CMK (cell line): Measurements from ENCODE around the gene MKX.

Experiments
- DNase-seq: peaks from one replicate; pipeline ENCODE4 v3.0.0-alpha.2; 2010; ENCODE audit warnings: low read depth

MKX gene

DNA sequence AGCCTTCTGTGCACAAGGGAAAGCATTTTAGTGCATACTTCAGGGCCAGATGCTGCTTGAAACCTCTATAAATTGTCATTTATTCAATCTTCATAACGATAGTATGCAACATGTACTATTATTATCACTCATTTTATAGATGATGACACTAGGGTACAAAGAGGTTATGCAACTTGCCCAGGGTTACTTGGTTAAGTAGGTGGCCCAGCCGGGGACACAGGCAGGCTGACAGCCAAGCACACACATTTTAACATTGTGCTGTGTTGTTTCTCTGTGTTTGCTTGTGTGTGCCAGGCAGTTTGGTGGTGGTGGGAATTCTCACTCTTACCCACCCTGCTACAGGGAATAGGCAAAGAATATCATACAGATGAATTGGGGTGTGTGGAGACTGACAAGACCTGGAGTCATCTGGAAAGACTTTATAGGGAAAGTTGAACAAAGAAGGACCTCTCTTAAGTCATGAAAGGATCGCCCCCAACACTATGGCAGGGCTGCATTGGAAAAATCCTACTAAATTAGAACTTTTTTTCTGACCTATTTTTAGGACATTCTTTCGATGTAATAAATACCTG, 98.9 kb downstream of the MKX start:
- DNase-seq, result no peak

DNA sequence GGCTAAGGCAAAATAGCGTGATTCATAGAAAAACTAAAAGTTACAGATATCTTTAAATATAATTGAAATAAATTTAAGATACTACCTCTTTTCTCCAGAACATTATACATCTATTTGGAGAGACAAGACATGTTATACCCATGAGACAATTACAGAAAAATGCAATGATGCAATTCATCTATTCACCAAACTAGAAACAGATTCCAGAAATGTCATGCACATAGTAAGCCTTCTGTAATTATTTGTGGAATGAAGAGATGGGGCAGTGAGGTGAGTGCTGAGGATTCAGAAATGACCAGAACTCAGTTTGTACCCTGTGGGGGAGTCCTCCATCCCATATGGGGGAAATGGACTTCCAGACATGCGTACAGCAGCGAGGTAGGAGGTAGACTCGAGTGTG, 99.4 kb downstream of the MKX start:
- DNase-seq, result no peak

DNA sequence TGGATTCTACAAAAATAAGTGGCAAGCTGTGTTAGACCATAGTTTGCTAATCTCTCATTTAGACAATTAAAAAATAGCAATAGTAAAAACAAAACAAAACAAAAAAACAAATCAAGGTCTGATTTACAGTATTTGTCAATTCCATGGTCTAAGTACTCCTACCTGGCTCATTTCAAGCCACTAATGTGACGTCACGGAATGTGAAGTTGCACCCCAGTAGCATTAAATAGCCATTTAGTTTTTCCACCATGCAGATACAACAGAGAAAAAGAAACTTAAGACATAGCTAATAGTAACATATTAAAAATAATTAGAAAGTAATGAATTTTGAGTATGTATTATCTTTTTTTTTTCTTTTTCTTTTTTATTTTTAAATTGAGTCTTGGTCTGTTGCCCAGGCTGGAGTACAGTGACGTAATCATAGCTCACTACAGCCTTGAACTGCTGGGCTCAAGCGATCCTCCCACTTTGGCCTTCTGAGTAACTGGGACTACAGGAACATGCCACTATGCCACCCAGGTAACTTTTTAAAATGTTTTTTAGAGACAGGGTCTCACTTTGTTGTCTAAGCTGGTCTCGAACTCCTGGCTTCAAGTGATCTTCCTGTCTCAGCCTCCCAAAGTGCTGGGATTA, 101.2 kb downstream of the MKX start:
- no peak for DNase-seq

DNA sequence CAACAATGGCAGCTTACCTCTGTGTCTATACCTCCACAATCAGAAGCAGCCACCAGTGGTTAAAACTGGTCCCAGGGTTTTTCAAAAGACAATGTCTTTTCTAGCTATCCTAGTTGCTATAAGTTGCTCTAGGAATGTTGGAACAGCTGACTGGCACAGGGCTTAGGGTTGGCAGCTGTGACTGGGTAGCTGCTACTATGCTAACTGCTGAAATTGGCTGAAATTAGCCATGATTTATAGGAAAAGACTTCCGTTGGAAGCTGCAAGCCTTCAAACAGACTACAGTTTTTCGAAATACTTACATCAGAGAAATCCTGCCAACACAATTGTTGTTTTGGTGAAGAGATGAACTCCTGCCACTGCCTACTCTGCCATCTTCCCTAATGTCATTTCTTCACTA, 102.3 kb downstream of the MKX start:
- DNase-seq, result no peak

DNA sequence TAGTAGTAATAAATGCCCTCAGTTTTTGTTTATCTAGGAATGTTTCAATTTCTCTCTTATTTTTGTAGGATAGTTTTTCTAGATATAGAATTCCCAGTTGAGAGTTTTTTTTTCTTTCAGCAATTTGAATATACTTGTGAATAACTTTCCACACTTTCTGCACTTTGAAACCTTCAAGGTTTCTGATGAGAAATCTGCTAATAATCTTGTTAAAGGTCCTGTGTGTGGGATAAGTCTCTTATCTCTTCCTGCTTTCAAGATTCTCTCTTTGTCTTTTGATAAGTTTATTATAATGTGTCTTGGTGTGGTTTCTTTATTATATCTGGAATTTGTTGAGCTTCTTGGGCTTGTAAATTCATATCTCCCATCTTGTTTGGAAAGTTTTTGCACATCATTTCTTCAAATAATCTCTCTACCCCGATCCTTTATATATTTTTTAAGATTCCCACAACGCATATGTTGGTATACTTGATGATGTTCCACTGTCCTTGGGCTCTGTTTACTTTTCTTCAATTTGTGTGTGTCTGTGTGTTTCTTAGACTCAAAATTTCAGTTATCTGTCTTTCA, 103.5 kb downstream of the MKX start:
- DNase-seq, result no peak

DNA sequence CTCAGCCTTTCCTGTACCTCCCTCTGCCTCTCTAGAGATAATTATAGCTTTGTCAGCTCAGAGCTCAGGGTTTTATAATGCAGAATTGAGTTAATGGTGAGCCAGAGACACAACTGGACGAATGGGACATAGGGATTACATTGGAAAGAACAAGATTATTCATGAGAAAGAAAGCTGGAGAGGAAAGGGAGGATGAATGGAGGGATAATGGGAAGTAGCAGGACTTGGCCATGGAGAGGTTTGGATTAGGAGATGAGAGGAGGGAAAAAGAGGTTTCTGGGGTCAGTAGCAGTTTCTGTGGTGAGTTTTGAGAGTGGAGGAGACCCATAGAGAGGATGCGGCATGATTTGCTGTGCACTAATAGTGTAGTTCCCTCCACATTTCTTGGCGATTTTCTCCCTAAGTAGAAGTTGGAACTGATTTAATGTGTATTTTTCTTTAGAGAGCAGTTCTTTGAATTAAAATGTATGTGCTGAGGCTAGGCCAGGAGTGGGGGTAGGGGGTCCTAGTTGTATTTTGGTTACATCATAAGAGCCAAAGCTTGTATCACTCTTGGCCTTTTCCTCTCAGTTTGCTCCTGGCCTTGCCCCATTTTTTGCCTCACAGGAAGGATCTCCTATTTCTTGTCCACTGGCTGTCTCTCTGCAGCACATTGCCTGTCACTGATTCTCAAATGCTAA, 107.4 kb downstream of the MKX start:
- DNase-seq, result no peak

DNA sequence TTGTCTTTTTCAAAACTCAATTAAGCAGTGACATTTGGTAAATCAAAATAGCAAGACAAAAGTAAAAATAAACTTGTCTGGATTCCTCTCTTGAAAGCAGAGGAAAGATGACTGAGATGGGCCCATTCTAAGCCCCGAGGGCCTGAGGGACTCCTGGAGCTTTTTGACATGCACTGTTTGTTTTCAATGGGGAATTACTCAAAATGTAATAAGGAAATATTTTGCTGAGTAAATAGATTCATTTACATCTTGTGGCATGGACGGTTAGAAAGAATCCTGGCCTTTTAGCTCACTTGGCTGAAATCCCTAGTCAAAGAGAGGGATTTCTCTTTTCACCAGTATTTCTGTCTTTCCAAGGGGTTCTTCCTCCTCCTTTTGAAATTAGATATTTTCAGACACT, 108.0 kb downstream of the MKX start:
- DNase-seq, result no peak

DNA sequence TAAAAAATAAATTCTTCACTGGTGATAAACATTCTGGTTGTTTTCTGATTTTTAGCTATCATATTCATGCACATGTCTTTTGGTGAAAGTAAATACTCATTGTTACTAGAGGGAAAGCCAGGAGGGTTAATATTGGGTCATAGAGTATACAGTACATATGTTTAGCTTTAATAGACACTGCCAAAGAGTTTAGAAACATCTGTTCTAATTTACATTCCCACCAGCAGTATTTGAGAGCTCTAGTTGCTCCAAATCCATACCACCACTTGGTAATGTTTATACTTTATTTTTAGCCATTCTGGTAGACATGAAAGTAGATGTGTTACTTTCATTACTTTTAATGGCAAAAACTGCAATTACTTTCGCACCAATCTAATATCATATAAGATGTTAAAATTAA, 108.8 kb downstream of the MKX start:
- no peak for DNase-seq

DNA sequence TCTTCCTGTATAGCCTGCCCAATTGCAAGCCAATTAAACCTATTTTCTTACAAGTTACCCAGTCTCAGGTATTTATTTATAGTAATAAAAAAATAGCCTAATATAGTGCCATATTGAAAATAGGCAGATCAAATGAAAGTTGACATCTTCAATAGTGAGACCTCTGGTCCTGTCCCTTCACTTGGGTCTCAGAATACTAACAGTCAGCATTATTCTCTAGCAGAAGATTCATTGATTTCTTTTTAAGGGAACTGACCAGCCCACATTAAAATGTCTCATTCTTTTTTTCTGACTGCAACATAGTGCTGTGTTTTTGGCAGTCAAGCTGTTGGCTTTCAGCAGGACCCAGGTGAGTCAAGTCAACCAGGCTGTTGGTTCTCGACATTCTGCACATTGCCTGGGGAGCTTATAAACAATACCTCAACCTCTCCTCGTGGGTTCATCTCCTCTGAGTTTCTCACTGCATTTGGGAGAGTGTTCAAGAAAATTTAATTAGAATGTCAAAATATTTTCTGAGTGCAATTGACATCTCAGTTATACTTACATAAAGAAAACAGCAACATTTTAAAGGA, 109.8 kb downstream of the MKX start:
- no peak for DNase-seq

DNA sequence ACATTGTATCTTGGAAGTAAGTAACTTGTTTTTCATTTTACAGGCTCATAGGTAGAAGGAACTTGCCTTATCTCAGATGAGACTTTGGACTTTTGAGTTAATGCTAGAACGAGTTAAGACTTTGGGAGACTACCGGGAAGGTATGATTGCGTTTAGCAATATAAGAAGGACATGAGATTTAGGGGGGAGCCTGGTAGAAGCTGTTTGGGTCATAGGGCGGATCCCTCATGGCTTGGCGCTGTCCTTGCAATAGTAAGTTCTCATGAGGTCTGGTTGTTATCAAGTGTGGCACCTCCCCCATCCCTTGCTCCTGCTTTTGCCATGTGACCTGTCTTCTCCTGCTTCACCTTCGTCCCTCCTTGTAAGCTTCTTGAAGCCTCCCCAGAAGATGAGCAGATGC, 110.3 kb downstream of the MKX start:
- DNase-seq, result no peak

DNA sequence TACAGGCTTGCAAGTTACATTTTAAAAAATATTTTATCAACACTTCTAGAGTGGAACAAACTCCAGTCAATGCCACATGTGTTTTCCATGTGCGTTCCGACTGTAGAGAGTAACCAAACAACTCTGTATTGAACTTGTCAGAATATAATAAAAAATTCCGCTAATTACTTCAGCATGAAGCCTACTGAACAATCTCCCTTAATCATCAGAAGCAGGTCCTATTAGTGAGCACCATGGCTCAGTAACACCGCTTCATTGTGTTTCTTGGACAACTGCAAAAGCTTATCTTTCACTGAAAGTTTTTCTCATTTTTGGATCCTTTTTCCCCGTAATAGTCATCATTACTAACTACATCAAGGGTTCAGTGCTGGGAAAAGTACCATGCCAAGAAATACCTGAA, 117.0 kb downstream of the MKX start:
- no peak for DNase-seq

DNA sequence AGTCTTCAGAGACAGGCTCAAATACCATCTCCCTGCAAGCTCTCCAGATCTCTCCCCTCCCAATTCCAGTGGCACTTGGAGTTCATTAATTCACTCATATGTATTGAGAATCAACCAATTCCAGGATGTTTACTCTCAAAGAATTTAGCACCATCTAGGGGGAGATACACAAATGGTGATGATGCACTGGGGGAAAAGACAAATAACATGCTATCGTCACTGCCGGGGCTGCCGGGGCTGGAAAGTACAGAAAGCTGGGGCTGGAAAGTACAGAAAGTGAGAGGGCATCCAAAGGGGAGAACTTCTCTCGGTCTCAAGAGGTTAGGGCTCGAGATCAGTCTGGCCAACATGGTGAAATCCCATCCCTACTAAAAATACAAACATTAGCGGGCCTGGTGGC, 118.7 kb downstream of the MKX start:
- no peak for DNase-seq

DNA sequence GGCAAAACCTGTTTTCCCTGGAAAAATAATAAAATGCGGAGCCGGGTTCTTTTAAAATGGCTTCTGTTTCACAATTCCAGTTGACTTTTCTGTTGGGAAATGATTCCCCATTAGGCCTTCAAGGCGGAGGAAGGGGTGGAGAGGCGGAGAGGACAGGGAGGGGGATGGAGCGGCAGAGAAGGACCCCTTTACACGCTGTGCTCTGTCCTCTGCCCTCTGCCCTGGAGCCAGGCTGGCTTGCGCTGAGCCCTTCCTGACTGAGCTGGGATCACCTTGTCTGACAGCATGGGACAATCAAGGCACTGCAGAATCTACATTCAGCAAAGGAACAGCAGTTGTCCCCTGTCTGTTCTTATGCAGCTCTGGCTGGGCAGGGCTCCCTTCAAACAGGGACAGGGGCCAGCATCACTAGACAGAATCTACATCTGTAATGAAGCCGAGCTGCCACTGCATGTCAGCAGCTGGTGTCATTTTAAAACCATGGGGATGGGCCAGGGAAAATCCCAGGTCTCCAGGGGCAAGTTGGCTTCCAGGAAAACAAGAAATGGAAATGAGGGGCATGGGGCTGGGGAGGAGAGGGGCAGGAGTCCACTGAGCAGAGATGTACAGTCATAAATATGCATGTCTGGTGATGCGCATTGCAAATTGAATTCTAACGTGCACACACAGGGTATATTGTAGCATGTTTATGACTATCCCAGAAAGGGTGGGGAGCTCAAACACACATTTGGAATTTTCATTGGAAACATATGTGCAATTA, 120.0 kb downstream of the MKX start:
- DNase-seq, result no peak

DNA sequence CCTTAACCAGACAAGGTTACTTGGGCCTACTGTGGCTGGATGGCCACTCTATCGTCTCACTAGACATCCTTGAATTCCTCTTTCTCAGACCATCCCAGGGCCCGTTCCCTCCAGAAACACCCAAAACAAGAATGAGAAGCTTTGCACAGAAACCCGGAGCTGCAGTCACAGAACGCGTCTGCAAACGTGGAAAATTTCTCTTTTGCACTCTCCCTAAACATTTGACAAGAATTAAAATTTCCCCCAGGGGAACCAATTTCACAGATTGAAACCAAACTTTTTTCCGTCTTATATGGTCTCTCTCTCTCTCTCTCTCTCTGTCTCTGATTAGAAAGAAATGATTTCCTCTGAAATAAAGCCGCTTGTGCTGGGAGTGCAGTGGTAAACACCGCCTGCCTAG, 120.7 kb downstream of the MKX start:
- DNase-seq, result no peak
